Left lung (tissue), 10 donors: ENCODE measurements around the gene IL18R1. TPM values are rescaled to one million over a fixed set of nuclear protein-coding genes. Genes with fewer than 3 reads are reported as not detected.

Source experiments
- ATAC-seq: fragments of 200-7000 bp; cut with Tn5 transposase; one replicate; pipeline ENCODE4 v1.9.1; 2020; ENCODE audit warnings: moderate library complexity
- DNase-seq, 4 donors: peaks; one replicate each; pipeline ENCODE4 v3.0.0-alpha.2; 2013 to 2020
- H3K27ac ChIP-seq, 2 donors: fragments of 200-600 bp; sonication (generic) in 1 of 2; one replicate each; pipeline versions ENCODE4 v1.5.0 to v1.8.0; 2020 to 2021
- H3K27me3 ChIP-seq, 2 donors: fragments of 200-600 bp; sonication (generic) in 1 of 2; one replicate each; pipeline versions ENCODE4 v1.5.0 to v1.8.0; 2020 to 2021
- H3K36me3 ChIP-seq, 2 donors: fragments of 200-600 bp; sonication (generic) in 1 of 2; one replicate each; pipeline versions ENCODE4 v1.5.0 to v1.8.0; 2020 to 2021
- H3K4me1 ChIP-seq, 2 donors: fragments of 200-600 bp; one replicate each; pipeline ENCODE4 v1.8.0; 2021
- H3K4me3 ChIP-seq, 2 donors: fragments of 200-600 bp; sonication (generic) in 1 of 2; one replicate each; pipeline versions ENCODE4 v1.5.0 to v1.8.0; 2020 to 2021; ENCODE audit warnings: mild to moderate bottlenecking in 1 of 2
- H3K9me3 ChIP-seq, 2 donors: fragments of 200-600 bp; sonication (generic) in 1 of 2; one replicate each; pipeline versions ENCODE4 v1.5.0 to v1.8.0; 2020 to 2021
- intact Hi-C, 2 donors: fragments of 100-400 bp; cut with DNase I; formaldehyde crosslinking; loops; one replicate each; pipeline versions ENCODE4 v1.11.2 to v1.14.2; 2022
- microRNA-seq, 2 donors: library from miRNA; unstranded; fragments of <30 nt; microRNA quantifications; one replicate each; pipeline ENCODE4, GENCODE V29; 2019
- polyA plus RNA-seq, 6 donors: library from polyadenylated mRNA; unstranded; fragments of 120-200 nt; gene quantifications; one replicate each; pipeline ENCODE4 v1.2.1, GENCODE V29; 2013; ENCODE audit not compliant: insufficient read length in 6 of 6
- total RNA-seq, 2 donors: library from RNA; stranded (reverse); fragmentation: NEBNext Ultra II Directional; extraction: Animal tissue kit (Norgen Biotek cat#: 25700); gene quantifications; one replicate each; pipeline ENCODE4 v1.2.1, GENCODE V29; 2021
- TF ChIP-seq, protein P1 (sequence below), 2 donors: fragments of 200-600 bp; sonication (generic) in 1 of 2; IDR thresholded peaks; one replicate each; pipeline versions ENCODE4 v1.5.0 to v1.8.0; 2021; ENCODE audit warnings: antibody characterized with exemption in 2 of 2
- donor health status: DM: no; HTN: yes; CAD: no.
- donor health status: DM: no; HTN: no; CAD: no.

The IL18R1 gene
- total and polyA plus RNA-seq, 8 donors = 2.2 to 35.6 (median 4.0) TPM

DNA sequence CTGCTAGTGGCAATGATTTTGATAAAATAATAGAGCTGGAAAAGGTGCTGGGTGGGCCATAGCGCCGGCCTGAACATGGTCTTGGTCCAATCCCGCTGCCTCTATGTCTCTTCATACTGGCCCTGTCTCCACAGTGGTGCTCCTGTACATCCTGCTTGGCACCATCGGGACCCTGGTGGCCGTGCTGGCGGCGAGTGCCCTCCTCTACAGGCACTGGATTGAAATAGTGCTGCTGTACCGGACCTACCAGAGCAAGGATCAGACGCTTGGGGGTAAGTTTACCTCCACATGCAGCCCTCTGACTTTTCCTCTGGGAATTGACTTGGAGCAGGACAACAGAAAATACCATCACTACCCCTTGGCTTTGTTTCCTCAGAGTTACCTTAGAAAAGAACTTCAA lies 91.3 kb downstream of the IL18R1 start:
- Histone ChIP-seq H3K9me3 (no peaks in the 10 kb centered on the region), H3K27ac (no peak overlapping the region), H3K4me1 (peaks cover 0 to 12% of the 10 kb centered on the region in 2 donors), H3K4me3 (no peak overlapping the region), H3K27me3 (no peaks in the 10 kb centered on the region), H3K36me3 (peaks cover 0 to 42% of the 10 kb centered on the region in 2 donors)
- no peak for ATAC-seq
- TF ChIP-seq, protein P1, sequence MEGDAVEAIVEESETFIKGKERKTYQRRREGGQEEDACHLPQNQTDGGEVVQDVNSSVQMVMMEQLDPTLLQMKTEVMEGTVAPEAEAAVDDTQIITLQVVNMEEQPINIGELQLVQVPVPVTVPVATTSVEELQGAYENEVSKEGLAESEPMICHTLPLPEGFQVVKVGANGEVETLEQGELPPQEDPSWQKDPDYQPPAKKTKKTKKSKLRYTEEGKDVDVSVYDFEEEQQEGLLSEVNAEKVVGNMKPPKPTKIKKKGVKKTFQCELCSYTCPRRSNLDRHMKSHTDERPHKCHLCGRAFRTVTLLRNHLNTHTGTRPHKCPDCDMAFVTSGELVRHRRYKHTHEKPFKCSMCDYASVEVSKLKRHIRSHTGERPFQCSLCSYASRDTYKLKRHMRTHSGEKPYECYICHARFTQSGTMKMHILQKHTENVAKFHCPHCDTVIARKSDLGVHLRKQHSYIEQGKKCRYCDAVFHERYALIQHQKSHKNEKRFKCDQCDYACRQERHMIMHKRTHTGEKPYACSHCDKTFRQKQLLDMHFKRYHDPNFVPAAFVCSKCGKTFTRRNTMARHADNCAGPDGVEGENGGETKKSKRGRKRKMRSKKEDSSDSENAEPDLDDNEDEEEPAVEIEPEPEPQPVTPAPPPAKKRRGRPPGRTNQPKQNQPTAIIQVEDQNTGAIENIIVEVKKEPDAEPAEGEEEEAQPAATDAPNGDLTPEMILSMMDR (IDR thresholded peaks at IDR 0.05) = no peak
- intact Hi-C loops = loop anchor here in 1 of 2 donors (10.0 kb wide), 1 partner anchor 192 kb away; no protein-coding TSS in a partner anchor
- DNase-seq = peak in 1 of 4 donors; percentile 44

Small RNAs within 50 kb of the gene (microRNA-seq; reads per million reads assigned to microRNA genes)
- gene MIR4772 = 2.5 to 22.8 reads per million in 2 donors

Other genes with a start within 250 kb of the IL18R1 start
- gene IL1R1, start 213.1 kb upstream of the IL18R1 start, total RNA-seq = 100 to 1,000 TPM; 142 to 224 TPM
- 100 to 1,000 TPM in 5 of 6 donors, 10 to 100 TPM in 1; 91.1 to 137 (median 109) TPM for gene IL1R1, start 213.1 kb upstream of the IL18R1 start, polyA plus RNA-seq
- 1 to 10 TPM; 1.5 to 2.5 TPM for gene IL1RL2, start 168.8 kb upstream of the IL18R1 start, total RNA-seq
- 1 to 10 TPM in 5 of 6 donors, under 1 TPM in 1; 0.91 to 1.7 (median 1.4) TPM for gene IL1RL2, start 168.8 kb upstream of the IL18R1 start, polyA plus RNA-seq
- gene IL1RL1, start 44.2 kb upstream of the IL18R1 start, total RNA-seq = 10 to 100 TPM in 1 of 2 donors, 1 to 10 TPM in 1; 3.7 to 72.2 TPM
- gene IL1RL1, start 44.2 kb upstream of the IL18R1 start, polyA plus RNA-seq = under 1 TPM; 0.13 to 0.31 (median 0.20) TPM
- 10 to 100 TPM in 1 of 2 donors, under 1 TPM in 1; 0.64 to 15.2 TPM for gene IL18RAP, start 67.4 kb downstream of the IL18R1 start, total RNA-seq
- 1 to 10 TPM in 2 of 6 donors, under 1 TPM in 4; 0.43 to 1.9 (median 0.92) TPM for gene IL18RAP, start 67.4 kb downstream of the IL18R1 start, polyA plus RNA-seq
- gene SLC9A4, start 117.4 kb downstream of the IL18R1 start, total RNA-seq = not detected
- gene SLC9A4, start 117.4 kb downstream of the IL18R1 start, polyA plus RNA-seq = under 1 TPM in 4 of 6 donors, not detected in 2; 0.06 to 0.08 (median 0.06) TPM